Effector CD4-positive, alpha-beta T cell (primary cell): ENCODE data around the gene DPF3.

Source experiments
- DNase-seq: peaks from one replicate; pipeline ENCODE4 v3.0.0-alpha.2; 2020

DPF3 gene

DNA sequence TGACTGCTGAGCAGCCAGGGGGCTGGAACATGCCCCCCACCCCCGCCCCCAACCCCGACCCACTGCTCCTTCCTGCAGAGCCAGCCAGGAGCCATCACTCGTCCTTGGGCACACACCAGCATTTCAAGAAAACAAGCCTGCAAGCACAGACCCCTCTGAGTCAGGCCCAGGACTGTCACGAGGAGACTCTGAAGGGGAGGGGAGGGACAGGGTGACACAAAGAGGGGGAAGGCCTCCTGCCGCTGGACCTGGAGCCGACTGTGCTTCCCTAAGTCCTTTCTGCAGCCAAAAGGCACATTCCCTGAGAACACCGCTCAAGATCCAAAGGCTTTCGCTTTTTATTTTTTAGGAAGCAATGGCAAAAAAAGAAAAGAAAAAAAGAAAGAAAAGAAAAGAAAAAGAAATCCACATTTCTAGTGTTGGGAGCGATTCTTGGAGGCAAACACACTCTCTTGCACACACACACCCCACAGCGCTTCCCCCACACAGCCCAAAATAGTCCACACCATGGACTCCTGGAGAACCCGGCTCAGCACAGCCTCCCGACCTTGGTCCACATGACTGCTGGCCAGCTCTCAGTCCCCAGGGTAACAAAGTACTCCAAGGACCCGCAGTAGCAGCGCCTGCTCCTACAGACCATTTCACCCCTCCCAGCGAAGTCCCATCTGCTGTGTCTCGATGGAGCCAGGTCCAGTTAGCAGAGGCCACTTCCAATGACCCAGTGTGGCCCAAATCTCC, 101.7 kb downstream of the DPF3 start:
- no peak for DNase-seq

GRCh38 chr14:72790887-72791566, 102.9 kb downstream of the DPF3 start:
- DNase-seq = no peak

GRCh38 chr14:72788972-72789728, 104.8 kb downstream of the DPF3 start:
- DNase-seq = no peak

GRCh38 chr14:72788255-72788654, 105.6 kb downstream of the DPF3 start:
- DNase-seq = no peak

DNA sequence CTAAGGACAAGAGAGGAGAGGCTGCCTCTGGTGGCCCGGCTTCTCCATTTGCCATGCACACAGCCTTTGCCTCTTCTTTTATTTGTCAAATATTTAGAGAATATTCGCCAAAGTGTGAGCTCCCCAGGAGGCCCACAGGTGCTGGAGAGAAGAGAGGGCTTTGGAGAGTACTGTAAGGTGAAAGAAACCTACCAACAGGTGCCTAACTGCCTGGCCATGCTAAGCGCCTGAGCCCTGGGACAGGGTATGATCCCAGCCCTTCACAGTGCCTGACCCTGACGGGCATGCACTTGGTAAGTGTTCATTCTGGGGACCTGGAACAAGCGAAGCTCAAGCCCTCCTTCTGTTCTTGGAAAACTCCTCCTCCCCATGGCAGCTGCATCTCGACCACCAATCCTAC, 106.1 kb downstream of the DPF3 start:
- no peak for DNase-seq

GRCh38 chr14:72786378-72787350, 107.2 kb downstream of the DPF3 start:
- DNase-seq = no peak

GRCh38 chr14:72783741-72784140, 110.2 kb downstream of the DPF3 start:
- DNase-seq = no peak

DNA sequence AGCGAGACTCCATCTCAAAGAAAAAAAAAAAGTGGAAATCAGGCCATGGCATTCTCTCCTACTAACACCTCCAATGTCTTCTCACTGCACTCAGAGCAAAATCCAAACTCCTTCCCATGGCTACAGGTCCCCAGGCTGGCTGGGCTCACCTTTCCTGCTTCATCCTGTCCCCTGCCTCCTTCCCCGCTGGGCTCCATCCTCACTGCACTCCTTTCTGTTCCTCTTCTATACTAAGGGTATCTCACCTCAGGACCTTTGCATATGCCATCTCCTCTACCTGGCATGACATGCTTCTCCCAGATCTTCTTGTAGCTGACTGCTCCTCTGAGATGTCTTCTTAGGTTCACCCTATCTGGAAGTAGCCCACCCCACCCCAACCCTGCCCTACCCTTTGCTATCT, 111.1 kb downstream of the DPF3 start:
- no peak for DNase-seq

DNA sequence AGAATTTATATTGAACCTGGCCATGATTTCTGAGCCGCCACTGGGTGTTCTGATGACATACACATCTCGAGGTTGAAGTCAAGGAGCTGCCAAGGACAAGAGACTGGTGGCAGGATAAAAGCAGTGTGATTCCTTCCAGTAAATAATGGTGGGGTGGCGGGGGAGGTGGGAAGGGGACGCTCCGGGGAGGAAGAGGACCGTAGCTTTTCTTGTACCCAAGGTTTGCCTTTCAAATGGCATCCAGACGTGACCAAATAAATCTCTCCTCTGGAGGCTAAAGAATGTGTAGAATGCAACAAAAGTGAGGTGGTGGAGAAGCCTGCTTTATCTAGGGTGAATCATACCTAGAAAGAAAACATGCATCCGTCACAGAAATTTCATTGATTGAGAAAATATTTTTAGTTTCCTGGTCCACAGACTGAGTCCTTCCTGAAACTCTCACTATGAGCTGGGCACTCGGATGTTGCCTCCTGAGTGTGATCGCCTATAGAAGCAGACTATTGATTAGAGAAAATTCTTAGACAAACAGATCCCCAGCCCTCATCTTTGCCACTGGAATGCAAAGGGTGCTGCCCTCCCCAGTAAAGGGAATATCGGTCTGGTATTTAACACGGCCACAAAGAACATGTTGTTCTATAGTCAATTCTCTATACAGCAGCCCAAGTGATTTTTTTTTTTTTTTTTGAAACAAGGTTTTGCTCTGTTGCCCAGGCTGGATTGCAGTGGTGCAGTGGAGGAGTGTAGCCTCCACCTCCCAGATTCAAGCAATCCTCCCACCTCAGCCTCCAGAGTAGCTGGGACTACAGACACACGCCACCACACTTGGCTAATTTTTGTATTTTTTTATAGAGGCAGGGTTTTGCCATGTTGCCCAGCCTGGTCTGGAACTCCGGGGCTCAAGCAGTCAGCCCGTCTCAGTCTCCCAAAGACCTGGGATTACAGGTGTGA, 112.1 kb downstream of the DPF3 start:
- no peak for DNase-seq

DNA sequence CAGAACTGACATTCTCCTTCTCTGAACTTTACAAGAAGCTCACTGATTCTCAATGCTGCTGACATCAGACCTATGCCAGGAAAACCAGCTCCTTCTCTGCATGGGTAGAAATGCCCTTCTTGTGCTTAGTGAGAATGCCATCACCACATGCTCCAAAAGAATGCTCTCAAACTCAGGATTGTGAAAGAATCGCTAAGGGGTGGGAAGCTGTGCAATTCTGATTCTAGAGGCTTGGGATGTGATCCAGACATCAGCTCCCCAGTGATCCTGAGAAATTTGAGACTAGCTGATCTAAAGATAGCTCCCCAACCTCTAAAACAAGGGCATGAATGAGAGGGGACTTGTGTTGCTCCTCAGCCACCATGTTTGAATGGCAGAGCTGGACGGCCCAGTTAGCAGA, 113.2 kb downstream of the DPF3 start:
- no peak for DNase-seq

GRCh38 chr14:72779679-72780078, 114.2 kb downstream of the DPF3 start:
- no peak for DNase-seq

DNA sequence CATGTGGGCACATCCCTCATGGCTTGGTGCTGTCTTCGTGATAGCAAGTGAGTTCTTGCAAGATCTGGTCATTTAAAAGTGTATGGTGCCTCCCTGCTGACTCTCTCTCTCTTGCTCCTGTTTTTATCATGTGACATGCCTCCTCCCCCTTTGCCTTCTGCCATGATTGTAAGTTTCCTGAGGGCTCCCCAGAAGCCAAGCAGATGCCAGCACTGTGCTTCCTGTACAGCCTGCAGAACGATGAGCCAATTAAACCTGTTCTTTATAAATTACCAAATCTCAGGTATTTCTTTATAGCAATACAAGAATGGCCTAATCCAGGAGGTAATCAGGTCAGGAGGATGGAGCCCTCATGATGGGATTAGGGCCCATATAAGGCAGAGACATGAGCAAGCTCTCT, 116.3 kb downstream of the DPF3 start:
- DNase-seq = no peak

DNA sequence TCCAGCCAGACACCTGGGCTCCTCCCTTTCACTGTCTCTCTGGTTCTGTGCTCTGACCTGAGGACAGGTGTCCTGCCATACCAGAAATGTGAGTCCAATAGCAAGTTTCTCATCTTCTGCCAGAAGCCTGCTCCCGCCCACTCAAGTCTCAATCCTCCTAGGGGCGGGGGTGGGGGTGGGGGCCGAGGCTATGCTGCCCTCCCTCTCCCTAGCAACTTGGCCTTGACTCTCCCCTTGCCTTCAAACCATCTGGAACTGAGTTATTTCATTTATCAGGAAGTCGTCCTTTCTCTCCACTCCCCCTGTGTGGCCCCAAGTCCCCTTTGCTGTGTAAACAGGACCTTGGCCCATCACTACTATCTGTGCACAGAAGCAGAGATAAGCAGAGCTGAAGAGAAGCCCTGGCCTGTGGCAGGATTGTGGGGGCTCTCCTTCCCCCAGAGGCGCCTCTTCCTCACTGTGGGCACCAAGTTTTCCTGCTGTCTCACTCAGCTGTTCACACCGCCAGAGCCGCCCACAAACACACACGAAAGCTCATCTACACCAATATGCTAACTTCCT, 117.1 kb downstream of the DPF3 start:
- DNase-seq = no peak

GRCh38 chr14:72775923-72776554, 117.9 kb downstream of the DPF3 start:
- DNase-seq = no peak

DNA sequence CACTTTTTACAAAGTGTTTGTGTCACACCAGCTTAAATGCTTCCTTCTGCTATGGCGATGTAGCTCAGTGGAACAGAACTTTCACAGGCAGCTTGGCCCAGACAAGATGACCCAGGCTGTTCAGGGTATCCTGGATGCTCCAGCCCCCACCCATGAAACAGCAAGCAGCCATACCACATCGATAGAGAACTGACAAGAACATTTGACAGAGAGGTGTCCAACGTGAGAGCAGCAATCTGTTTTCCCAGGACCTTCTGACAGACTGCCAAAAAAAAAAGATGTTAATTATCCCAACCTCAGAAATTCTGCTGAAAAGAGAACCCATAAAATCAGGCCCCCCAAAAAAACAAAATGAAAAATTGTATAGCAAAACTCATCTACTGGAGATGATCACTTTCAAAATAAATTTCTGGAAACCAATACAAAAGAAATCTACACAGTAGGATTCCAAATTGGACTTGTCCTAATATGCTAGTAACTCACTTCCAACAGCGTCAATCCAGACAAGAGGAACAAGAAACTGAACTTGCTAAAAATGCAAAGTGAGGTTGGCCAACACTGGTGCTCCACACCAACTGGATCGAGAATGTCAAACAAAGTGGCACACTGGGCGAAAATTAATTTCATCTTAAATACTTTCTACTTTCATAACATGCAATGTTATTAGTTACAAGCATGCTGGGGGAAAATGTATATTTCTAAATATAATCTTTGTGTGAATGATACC, 118.8 kb downstream of the DPF3 start:
- no peak for DNase-seq

DNA sequence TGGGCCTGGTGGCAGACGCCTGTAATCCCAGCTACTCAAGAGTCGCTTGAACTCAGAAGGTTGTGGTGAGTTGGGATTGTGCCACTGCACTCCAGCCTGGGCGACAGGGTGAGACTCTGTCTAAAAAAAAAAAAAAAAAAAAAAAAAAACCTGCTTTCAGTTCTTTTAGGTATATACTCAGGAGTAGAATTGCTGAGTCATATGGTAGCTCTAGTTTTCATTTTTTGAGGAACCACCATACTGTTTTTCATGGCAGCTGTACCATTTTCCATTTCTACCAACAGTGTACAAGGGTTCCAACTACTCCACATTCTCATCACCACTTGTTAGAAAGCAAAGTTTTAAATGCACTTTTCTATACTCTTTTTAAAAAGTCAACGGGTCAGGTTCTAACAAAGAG, 119.8 kb downstream of the DPF3 start:
- DNase-seq = no peak

- DNase-seq = no peak
Measured at GRCh38 chr14:72771561-72771960, 122.3 kb downstream of the DPF3 start.

DNA sequence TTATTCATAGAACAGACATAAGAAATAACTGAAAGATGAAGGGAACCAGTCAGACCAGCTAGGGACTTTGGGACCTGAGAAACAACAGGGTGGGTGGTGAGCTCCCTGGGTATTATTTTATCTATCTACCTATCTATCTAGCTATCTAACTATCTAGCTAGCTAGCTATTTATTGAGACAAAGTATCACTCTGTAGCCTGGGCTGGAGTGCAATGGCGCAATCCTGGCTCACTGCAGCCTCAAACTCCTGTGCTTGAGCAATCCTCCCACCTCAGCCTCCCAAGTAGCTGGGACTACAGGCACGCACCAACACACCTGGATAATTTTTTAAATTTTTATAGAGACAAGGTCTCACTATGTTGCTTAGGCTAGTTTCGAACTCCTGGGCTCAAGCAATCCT, 127.6 kb downstream of the DPF3 start:
- DNase-seq = no peak

- DNase-seq = no peak
Measured at GRCh38 chr14:72763892-72764291, 130.0 kb downstream of the DPF3 start.

DNA sequence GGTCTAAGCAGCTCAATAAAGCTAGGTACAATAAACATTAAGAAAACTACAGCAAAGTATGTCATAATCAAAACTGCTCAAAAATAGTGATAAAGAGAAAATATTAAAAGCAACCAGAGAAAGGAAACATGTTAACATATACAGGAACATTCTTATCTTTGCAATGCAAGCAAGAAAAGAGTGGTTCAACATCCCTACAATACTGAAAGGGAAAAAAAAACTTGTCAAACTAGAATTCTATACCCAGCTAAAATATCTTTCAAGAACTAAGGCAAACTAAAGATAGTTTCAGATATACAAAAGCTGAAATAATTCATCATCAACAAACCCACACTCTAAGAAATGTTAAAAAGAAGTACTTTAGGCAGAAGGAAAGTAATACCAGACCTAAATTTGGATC, 134.2 kb downstream of the DPF3 start:
- DNase-seq = no peak
